ENCODE measurements around the gene LCN1.

DNA sequence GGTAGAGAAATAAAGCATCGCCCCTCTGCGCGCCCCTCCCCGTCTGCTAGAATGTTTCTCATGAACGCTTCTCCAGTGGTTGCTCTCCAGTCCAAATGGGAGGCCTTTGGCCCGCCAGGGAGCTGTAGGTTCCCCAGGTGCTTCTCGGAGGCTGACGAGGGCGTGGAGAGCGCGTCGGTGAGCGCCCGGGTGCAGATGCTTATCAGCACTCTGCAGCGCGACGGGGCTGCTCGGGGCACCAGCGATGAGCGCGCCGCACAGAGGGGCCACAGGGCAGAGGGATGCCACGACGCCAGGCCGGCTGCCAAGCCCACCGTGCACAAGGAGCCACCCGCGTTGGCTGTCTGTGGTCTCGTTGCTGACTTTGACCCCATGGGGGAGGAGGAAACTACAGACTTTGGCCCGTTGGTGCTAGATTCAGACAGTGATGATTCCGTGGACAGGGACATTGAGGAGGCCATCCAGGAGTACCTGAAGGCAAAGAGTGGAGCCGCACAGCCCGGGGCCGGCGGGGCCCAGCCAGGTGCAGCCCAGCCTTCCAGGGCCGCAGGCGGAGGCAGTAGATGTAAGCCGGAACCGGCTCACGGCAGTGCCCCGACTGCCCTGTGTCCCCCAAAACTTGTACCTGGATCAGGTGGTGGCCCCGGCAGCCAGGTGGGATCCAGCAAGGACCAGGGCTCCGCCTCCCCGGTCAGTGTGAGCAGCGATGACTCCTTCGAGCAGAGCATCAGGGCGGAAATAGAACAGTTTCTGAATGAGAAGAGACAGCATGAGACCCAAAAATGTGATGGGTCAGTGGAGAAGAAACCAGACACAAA, 36.6 kb upstream of the LCN1 start:
- no peak for TF ChIP-seq POLR2A (IDR thresholded peaks at IDR 0.05; ENCODE audit: low read length)
- no peak for TF ChIP-seq GATA1 (IDR thresholded peaks at IDR 0.05; ENCODE audit: low read depth, low read length)

Data from erythroblast (primary cell).